ENCODE measurements around the gene MICU1. TPM values are rescaled to one million over a fixed set of nuclear protein-coding genes. Genes with fewer than 3 reads are reported as not detected.

The MICU1 gene
- polyA plus RNA-seq, 1 of the 3 experiments (the other 2 are of a cell fraction): 24.6 TPM

GRCh38 chr10:72364239-72364777, 261.6 kb downstream of the MICU1 start:
- Histone ChIP-seq H3K4me1 (ENCODE audit: control insufficient read depth in 1 of 2, insufficient read depth in 2 of 2, low read depth in 1 of 2, low read length in 1 of 2) (peaks cover 2 to 12% of the 10 kb centered on the region in 2 experiments; a peak in 1 of 4 replicates), H3K79me2 (ENCODE audit: insufficient read depth) (no peaks in the 10 kb centered on the region), H4K20me1 (ENCODE audit: insufficient read depth) (no peaks in the 10 kb centered on the region), H3K9ac (peak overlapping the region; percentile 37; the same call in 1 of the 2 replicates), H3F3A (replicated peaks; ENCODE audit: insufficient read depth) (peaks cover 5% of the 10 kb centered on the region), H3K4me2 (peak overlapping the region; percentile 51), H3K36me3 (replicated peaks in 1 of 2; ENCODE audit: control insufficient read depth in 1 of 2, insufficient read depth in 2 of 2, low read length in 1 of 2) (no peaks in the 10 kb centered on the region), H3K9me3 (no peaks in the 10 kb centered on the region), H3K27me3 (ENCODE audit: insufficient read depth) (no peaks in the 10 kb centered on the region), H3K4me3 (ENCODE audit: low read depth in 2 of 2, low read length in 1 of 2) (peak overlapping the region in 1 of 2 experiments; percentile 34; a peak in 1 of 4 replicates), H2AFZ (ENCODE audit: low read depth) (peak overlapping the region; percentile 82; the same call in 1 of the 2 replicates), H3K9me2 (no peaks in the 10 kb centered on the region), H3K27ac (ENCODE audit: low read depth in 2 of 2, low read length in 1 of 2) (peak overlapping the region; percentile 25 to 62; a peak in 2 of 4 replicates)
- DNase-seq: peak; percentile 83
- ChIA-PET CTCF (interaction anchor here (0.6 to 4.6 kb wide), 45 partner anchors 9 to 732 kb away, joined by 3 to 90 read pairs (median 4); partner anchors contain the start of genes DNAJB12 and MCU), POLR2A (interaction anchor here (0.9 to 1.4 kb wide), 3 partner anchors 9 to 470 kb away, joined by 3 read pairs; partner anchors contain the start of gene DNAJB12)
- TF ChIP-seq TEAD4 (IDR thresholded peaks at IDR 0.05; ENCODE audit: borderline replicate concordance, insufficient read depth): no peak
- TF ChIP-seq POLR2AphosphoS5 (IDR thresholded peaks at IDR 0.05; ENCODE audit: low read depth, low read length): peak; percentile 15; the same call in 1 of the 2 replicates
- peak; percentile 49; the same call in 1 of the 2 replicates for TF ChIP-seq TAF1 (IDR thresholded peaks at IDR 0.05; ENCODE audit: borderline replicate concordance, low read depth, low read length)
- peak; percentile 93 for TF ChIP-seq CTCF (IDR thresholded peaks at IDR 0.05)
- peak; percentile 99 for TF ChIP-seq NFIC (IDR thresholded peaks at IDR 0.05; ENCODE audit: borderline replicate concordance)
- peak; percentile 99 for TF ChIP-seq SMC3 (IDR thresholded peaks at IDR 0.05; ENCODE audit: low read depth, low read length)
- TF ChIP-seq RAD21 (IDR thresholded peaks at IDR 0.05; ENCODE audit: low read length): peak; percentile 97
- no peak for TF ChIP-seq PBX3 (IDR thresholded peaks at IDR 0.05)
- 14% methylated on average over 10 of the region's 12 CpGs for WGBS (ENCODE audit: low lambda C conversion rate)

- TF ChIP-seq RAD21 (IDR thresholded peaks at IDR 0.05; ENCODE audit: low read length) (no peak), PBX3 (IDR thresholded peaks at IDR 0.05) (no peak), MXI1 (IDR thresholded peaks at IDR 0.05; ENCODE audit: low read depth, low read length) (no peak), RXRA (IDR thresholded peaks at IDR 0.05; ENCODE audit: borderline replicate concordance, low read depth) (no peak), NFIC (IDR thresholded peaks at IDR 0.05; ENCODE audit: borderline replicate concordance) (no peak), USF2 (IDR thresholded peaks at IDR 0.05; ENCODE audit: borderline replicate concordance, low read depth, low read length) (no peak), REST (IDR thresholded peaks at IDR 0.05; ENCODE audit: low read depth, low read length) (no peak), RFX5 (IDR thresholded peaks at IDR 0.05; ENCODE audit: low read length) (no peak), RCOR1 (IDR thresholded peaks at IDR 0.05; ENCODE audit: low read length) (no peak)
- Histone ChIP-seq H3K27me3 (ENCODE audit: insufficient read depth) (no peaks in the 10 kb centered on the region), H3K79me2 (ENCODE audit: insufficient read depth) (peaks cover 22% of the 10 kb centered on the region), H3K9me3 (no peaks in the 10 kb centered on the region), H2AFZ (ENCODE audit: low read depth) (no peak overlapping the region), H3K36me3 (replicated peaks in 1 of 2; ENCODE audit: control insufficient read depth in 1 of 2, insufficient read depth in 2 of 2, low read length in 1 of 2) (peaks cover 6 to 12% of the 10 kb centered on the region in 2 experiments), H3K4me3 (ENCODE audit: low read depth in 2 of 2, low read length in 1 of 2) (no peak overlapping the region), H3K9ac (no peak overlapping the region), H3K27ac (ENCODE audit: low read depth in 2 of 2, low read length in 1 of 2) (no peak overlapping the region), H4K20me1 (ENCODE audit: insufficient read depth) (no peaks in the 10 kb centered on the region), H3K4me2 (no peak overlapping the region), H3K4me1 (ENCODE audit: control insufficient read depth in 1 of 2, insufficient read depth in 2 of 2, low read depth in 1 of 2, low read length in 1 of 2) (peaks cover 9 to 15% of the 10 kb centered on the region in 2 experiments; a peak in 1 of 4 replicates), H3F3A (replicated peaks; ENCODE audit: insufficient read depth) (peaks cover 3% of the 10 kb centered on the region), H3K9me2 (no peaks in the 10 kb centered on the region)
- no peak for DNase-seq
- POLR2A ChIA-PET: no interaction called here
- CTCF ChIA-PET: no interaction called here
- 78% methylated on average over 4 of the region's 4 CpGs for WGBS (ENCODE audit: low lambda C conversion rate)
Measured at GRCh38 chr10:72356987-72357386, 268.9 kb downstream of the MICU1 start.
